NOMO-1 (cell line): ENCODE measurements around the gene LMF1.

Experiments
- DNase-seq, 2 experiments: peaks; one replicate each; lab custom pipeline; 2025; ENCODE audit not compliant: unreplicated experiment in 2 of 2; lab: John Stamatoyannopoulos, UW

The LMF1 gene

DNA sequence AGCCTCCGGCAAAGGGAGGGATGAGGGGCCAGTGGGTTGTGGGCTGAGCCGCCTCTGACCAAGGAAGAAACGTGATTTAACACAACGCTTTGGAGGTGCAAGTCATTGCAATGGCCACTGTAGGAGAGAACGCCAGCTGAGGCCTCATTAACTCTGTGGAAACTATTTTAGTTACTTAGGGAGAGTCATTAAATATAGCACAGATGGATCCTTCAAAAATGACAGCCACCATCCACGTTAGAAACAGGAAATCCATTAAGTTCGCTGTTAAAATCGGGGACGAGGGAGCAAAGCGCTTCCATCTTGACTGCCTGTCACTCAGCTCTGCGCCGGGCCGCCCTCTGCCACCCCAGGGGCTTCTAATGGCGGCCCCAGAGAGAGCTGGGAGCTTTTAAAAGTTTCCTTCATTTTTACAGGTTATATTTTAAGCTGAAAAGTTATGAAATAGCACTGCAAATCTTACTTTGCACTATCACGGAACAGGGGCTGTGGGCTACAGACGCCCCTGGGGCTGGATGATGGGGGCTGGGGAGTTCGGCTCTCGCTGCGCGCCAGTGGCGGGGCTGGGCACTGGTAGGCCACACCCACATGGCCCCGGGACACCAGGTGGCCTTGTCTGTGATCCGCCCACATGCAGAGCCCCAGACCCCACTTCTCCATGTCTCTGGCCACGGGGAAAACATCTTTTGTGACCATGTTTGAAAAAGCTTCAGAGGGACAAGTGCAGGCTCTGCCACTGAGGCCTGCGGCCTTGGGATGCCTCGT lies 54.6 kb downstream of the LMF1 start:
- no peak for DNase-seq

- DNase-seq = no peak
Observed at GRCh38 chr16:915546-915945, 55.2 kb downstream of the LMF1 start.

DNA sequence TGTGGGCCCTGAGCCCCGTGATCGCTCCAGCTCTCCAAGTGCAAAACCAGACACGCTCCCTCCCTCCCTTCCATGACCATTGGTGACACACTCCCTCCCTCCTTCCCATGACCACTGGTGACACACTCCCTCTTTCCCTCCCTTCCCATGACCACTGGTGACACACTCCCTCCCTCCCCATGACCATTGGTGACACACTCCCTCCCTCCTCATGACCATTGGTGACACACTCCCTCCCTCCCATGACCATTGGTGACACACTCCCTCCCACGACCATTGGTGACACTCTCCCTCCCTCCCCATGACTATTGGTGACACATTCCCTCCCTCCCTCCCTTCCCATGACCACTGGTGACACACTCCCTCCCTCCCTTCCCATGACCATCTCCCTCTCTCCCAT lies 56.3 kb downstream of the LMF1 start:
- DNase-seq = no peak

- DNase-seq = no peak
Observed at GRCh38 chr16:913817-914439, 56.9 kb downstream of the LMF1 start.

- DNase-seq = no peak
Observed at GRCh38 chr16:912684-913613, 57.8 kb downstream of the LMF1 start.

- no peak for DNase-seq
Observed at GRCh38 chr16:912322-912683, 58.5 kb downstream of the LMF1 start.

GRCh38 chr16:911604-912321 lies 59.0 kb downstream of the LMF1 start:
- no peak for DNase-seq

- no peak for DNase-seq
Observed at GRCh38 chr16:911101-911500, 59.7 kb downstream of the LMF1 start.

- DNase-seq = no peak
Observed at GRCh38 chr16:910181-910580, 60.6 kb downstream of the LMF1 start.

DNA sequence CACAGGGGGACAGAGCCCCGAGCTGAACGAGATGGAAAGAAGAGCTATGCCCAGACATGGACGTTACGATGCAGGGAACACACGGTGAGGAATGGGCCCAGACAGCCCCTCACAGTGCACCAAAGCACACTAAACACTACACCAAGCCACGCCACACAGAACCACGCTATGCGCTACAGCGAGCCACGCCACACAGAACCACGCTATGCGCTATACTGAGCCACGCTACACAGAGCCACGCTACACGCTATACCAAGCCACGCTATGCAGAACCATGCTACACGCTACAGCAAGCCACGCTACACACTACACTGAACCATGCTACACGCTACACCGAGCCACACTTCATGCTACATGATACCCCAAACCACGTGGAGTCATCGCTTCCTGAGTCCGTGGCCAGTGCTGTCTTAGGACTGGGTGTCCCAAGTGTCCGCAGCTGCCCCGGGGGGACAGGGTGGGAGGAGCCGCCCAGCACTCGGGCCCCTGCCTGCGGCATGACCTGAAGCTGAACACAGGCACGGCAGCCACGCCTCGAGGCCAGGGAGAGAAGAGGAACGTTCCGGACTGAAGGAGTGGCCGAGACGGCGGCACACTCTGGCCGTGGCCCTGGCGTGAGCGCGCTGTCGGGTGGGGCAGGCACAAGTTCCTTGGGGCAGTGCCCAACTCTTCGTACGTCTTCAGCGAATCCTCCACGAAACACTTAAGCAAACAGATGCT lies 61.3 kb downstream of the LMF1 start:
- no peak for DNase-seq

DNA sequence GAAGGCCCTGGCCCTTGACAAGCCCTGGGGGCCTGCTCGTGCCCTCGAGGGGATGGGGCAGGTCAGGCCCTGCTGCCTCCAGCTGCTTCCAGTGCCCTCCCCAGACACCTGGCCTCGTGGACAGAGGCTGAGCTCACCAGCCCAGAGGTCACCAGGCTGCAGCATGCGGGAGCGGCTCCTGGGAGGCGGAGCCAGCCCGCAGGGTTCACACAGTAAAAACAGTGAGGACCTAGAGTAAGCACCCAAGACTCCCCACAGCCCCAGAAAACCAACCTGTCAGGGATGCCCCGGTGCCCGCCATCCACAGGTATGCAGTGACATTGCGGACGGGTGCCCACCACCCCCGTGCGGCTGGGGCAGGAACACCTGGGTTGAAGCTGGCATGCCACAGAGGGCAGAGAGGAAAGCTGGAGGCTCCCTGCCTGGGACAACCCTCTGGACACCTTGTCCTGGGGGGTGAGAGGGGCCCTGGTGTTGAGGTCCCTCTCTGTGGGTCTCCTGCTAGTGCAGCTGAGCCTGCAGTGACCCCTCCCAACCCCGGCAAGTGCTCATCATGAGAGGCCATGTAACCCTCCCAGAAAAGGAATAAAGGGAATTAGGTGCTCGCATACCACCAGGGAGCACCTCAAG lies 62.1 kb downstream of the LMF1 start:
- DNase-seq = no peak

- DNase-seq = no peak
Observed at GRCh38 chr16:907842-908241, 62.9 kb downstream of the LMF1 start.

DNA sequence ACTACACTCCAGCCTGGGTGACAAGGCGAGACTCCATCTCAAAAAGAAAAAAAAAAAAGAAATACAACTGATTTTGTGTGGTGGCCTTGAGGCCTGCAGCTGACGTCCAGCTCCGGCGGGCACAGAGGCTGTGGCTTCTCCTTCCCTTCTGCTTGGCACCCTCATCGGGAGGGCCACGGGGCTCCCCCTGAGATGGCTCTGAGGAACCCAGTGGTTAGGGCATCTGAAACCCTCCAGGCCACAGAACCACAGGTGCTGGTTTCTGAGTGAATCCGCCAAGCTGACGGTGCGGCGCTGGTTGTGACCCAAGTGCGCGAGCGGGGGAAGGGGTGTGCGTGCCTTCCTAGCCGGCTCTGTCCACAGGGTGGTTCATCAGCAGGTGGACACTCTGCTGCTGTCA lies 63.4 kb downstream of the LMF1 start:
- no peak for DNase-seq

- DNase-seq = no peak
Observed at GRCh38 chr16:906296-906695, 64.5 kb downstream of the LMF1 start.

DNA sequence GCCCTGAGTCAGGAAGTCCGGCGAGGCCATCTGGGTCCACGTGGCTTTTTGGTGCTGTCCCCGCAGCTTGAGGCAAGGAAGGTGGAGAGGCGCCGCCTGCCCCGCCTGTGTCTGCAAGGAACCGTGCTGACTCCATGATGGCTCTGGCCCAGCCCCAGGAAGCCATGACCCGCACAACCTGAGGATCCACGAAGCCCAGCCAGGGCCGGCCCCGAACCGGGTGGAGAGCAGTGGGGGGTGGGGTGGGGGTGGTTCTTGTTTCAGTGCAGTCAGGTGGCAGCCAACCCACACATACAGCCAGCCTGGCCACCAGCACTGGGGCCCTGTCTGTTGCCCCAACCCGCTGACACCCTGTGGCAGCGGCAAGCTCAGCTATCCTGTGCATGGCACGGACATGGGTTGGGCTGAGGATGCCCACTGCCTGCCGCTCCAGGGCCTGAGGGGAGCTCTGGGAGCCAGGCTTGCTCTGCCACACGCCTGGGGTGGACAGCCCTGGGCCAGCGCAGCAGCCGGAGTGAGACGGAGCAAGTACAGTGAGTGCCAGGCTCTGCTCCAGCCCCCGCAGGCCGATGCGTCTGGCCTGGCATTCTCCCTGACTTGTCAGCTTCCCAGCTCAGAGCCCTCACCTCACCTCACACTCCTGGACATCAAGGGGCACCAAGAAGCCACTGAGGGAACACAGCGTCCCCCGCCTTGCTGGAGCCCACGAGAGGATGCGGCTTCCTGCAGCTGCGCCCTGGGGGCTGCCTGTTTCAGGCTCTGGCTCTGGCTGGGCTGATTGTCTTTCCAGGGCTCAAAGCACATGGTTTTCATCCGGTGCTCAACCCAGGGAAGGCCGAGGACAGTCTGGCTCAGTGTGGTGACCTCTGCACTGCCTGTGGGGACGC lies 68.8 kb downstream of the LMF1 start:
- DNase-seq = no peak

DNA sequence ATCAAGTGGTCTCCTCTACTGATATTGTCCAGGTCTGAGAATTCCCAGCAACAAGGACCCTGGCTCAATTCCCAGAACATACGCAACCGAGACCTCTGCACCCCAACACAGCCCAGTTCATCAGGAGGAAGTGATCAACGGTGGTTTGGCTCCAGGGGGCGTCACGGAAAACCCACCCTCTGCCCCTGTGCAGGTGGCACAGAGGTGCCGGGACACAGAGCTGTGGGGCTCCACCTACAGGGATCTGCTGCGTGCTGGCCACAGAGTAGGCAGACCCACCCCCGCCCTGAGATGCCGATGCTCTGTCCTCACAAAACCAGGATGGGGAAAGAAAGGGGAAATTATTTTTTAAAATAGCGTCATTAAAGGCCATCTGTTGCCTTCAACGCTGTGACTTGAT lies 69.6 kb downstream of the LMF1 start:
- no peak for DNase-seq

GRCh38 chr16:900211-900610 lies 70.6 kb downstream of the LMF1 start:
- no peak for DNase-seq

- DNase-seq = no peak
Observed at GRCh38 chr16:899683-900060, 71.1 kb downstream of the LMF1 start.
